Amygdala (tissue), 56 donors: ENCODE measurements around the gene TEAD4.

Source experiments
- DNase-seq, 56 donors: peaks; one replicate each; lab custom pipeline; 2025; lab: John Stamatoyannopoulos, UW

Gene TEAD4

DNA sequence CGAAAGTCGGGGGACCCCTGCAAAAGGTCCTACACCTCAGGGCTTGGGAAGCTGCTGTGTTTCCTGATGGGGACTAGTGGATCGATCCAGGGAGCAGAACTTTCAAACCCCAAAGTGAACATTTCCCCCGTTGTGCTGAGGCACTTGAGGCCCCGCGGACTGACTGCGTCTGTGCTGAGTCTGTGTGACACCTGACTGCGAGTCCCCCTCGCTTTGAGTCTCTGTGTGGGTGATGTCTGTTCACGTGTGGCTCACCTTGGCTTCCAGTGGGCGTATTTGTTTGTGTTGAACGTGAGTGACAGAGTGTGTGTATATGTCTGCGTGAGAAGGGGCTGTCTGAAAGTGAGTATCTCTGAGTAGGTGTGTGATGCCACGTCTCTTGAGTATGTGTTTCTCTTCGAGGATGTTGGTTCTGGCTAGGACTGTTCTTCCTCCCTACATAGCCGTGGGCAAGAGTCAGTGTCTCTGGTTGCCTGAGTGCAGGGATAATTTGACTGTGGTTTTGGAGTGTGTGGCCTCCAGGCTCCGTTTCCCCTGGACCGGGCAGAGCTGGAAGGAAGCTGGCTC, 1.3 kb downstream of the TEAD4 start:
- no peak for DNase-seq

GRCh38 chr12:2960996-2961616, 1.9 kb downstream of the TEAD4 start:
- DNase-seq, result no peak

GRCh38 chr12:2961705-2962104, 2.5 kb downstream of the TEAD4 start:
- DNase-seq, result no peak

DNA sequence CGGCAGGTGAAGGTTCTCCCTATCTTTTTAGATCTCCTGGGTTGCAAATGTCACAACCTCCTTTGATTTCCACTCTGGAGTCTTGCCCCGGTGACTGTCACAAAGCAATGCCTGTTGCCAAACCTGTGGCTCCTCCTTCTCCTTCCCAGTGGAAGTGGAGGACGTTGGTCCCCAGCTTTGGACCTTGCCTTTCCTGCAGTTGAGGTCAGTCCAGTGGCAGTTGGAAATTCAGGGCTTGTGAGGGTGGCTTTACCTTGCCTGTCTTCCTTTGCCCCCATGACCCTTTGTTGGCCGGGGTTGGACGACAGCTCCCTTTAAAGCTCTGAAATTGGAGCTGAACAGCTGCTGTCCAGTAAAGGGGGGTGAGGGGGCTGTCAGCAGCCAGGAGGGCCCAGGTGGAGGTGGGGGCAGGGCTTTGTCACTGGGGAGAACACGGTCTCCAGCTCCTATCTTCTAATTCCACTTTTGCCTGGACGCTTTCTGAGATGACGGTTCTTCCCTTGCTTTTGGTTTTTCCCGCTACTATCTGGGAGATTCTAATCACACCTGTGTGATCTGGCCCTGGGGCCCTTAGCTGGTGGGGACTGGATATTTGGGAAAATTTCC, 4.1 kb downstream of the TEAD4 start:
- DNase-seq, result no peak

DNA sequence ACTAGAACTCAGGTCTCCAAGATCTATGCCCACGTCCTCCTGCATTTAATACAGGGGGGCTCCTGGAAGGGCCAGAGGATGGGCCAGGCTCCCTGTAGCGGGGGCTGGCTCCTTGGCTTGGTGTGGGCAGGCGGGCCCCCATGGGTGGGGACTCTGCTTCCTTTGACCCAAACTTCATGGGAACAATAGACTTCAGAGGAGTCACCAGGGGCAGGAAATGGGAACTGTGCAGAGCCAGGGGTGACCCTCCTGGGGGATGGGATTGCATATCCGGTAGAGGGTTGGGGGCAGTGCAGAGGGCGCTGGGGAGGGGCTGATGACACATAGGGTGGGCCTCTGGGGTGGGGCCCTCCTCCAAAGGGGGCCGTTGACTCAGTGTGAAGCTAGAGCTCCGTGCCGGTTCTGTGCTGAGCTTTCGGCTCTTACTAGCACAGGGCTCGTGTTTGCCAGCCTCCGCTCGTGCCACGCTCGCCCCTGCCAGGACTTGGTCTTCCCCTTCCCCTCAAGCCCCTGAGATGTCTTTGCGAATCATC, 4.6 kb downstream of the TEAD4 start:
- peak in 1 of 56 donors; percentile 11 for DNase-seq

DNA sequence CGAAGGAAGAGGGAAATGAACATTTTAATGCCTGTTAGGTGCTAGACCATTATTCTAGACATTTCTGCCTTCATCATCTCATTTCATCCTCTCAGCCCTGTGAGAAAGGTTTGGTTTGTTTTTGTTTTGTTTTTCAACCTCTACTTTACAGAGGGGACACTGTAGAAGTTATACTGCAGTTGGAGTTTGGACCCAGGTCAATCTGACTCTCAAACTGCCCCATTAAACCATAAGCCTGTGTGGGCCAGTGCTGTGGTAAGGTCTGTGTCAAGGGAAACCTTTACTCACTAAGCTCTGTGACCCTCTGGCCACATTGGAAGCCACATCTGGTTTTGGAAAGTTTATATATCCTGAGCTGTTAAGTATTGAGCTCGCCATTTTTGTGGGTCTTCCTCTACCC, 8.5 kb downstream of the TEAD4 start:
- no peak for DNase-seq

DNA sequence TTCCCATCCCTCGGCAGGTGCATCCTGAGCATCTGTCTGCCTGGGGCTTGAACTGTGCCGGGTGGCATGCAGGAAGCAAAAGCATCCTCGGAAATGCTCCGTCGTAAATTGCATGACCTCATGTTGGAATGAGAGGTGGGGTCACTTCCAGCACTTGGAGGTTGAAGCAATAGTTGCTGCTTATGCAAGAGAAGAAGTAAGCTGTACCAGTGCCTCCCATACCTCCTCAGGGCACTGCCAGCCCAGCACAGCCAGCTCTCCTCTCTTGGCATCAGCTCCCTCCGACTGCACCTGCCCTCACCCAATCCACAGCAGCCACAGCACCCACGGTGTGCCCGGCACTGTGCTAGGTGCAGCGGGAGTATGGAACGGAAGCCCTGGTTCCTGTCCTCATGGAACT, 11.5 kb downstream of the TEAD4 start:
- no peak for DNase-seq

GRCh38 chr12:2973566-2973965, 14.4 kb downstream of the TEAD4 start:
- no peak for DNase-seq

DNA sequence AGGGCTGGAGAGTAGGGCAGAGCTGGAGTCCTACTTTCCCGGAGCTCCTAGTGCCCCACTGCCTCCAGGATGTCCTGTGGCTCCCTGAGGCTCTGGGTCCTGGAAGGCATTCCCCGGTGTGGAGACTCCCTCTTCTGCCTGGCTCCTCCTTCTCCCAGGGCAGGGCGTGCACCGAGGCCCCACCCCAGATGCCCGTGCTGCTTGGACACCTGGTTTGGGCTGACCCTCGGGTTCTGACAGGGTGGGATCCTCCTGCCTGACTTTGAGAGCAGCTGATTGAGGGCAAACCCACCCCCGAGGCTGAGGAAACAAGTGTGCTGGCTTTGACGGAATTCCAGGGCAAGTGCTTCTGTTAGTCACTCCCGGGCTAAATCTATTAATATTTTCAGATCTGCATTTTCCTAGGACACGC, 15.4 kb downstream of the TEAD4 start:
- DNase-seq, result no peak

- no peak for DNase-seq
Measured at GRCh38 chr12:2976581-2976996, 17.4 kb downstream of the TEAD4 start.

DNA sequence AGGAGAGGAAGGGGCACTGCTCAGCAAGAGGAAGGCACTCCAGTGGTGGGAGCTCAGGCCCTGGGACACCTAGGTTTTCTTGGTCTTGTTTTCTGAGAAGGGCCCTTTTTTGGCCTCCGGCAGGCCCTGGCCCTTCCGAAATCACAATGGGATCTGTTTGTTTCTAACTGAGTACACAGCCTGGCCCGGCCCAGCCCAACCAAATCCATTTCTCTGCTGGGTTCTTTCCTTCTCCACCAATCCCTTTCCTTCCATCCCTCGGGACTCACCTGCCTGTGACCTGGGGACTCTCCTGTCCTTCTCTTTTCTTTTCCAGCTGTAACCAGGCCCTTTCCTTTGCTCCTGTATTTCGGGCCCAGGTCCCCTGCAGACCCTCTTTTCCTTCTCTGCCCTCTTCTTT, 18.6 kb downstream of the TEAD4 start:
- DNase-seq, result no peak

GRCh38 chr12:2979806-2980205, 20.6 kb downstream of the TEAD4 start:
- DNase-seq, result no peak

- no peak for DNase-seq
Measured at GRCh38 chr12:2980630-2981029, 21.4 kb downstream of the TEAD4 start.

- peak in 5 of 56 donors; percentile 11 to 23 (median 21) for DNase-seq
Measured at GRCh38 chr12:2982361-2982760, 23.2 kb downstream of the TEAD4 start.

GRCh38 chr12:2984249-2984648, 25.1 kb downstream of the TEAD4 start:
- no peak for DNase-seq

DNA sequence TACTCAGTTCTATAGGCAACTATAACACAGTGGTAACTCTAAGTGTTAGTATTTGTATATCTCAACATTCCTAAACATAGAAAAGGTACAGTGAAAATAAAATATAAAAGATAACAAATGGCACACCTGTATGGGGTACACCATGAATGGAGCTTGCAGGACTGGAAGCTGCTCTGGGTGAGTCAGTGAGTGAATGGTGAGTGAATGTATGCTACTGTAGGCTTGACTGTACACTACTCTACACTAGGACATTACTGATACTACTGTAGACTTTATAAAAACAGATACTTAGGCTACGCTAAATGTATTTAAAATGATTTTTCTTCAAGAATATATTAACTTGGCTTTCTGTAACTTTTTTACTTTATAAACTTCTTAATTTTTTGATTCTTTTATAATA, 25.5 kb downstream of the TEAD4 start:
- no peak for DNase-seq

GRCh38 chr12:2986876-2987275, 27.7 kb downstream of the TEAD4 start:
- no peak for DNase-seq

- DNase-seq, result no peak
Measured at GRCh38 chr12:2988494-2988893, 29.3 kb downstream of the TEAD4 start.

- DNase-seq, result no peak
Measured at GRCh38 chr12:2992724-2993123, 33.5 kb downstream of the TEAD4 start.

- DNase-seq, result no peak
Measured at GRCh38 chr12:2997989-2998670, 38.9 kb downstream of the TEAD4 start.

- peak in 8 of 56 donors; percentile 3 to 48 (median 12) for DNase-seq
Measured at GRCh38 chr12:2998789-2999264, 39.6 kb downstream of the TEAD4 start.
